Measurements from ENCODE around the gene HOXA9. TPM values are rescaled to one million over a fixed set of nuclear protein-coding genes. Genes with fewer than 3 reads are reported as not detected.

HOXA9 gene
- total RNA-seq, 1 experiment from 2014 or later, result 16.7 TPM

DNA sequence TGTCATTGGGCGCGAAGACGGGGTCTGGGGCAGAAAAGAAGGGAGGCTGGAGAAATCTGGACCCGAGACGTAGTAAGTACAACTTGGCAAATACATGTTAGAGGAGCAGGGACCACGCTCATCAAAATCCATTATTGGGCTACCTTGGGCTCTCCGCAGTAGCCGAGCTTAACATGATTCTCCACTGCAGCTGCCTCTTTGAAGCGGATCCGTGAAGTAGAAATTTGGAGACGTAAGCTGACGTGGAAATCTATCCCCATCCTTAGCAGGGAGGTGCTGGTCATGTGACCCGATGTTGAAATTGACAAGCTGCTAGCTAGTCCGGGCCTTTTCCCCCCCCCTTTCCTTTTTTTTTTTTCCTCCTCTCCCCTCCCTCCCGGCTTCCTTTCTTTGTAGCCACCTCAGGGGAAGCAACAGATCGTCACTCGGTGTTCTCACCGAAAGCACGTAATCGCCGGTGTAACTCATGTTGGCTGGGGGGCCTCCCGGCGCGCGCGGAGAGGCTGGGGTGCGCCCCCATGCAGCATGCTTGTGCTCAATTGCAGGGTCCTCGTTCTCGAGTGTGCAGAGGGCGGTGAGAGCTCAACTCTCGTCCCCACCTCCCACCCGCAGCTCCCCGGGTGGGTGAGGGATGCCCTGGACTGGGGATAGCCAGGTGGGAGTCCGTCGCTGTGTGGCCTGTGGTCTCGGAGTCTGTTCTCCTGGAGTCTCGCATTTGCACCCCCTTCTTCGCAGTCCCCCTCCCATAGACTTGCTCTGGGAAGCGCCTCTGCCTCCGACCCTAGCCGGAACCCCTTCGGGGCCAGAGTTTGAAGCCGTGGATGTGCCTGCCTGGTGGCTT is 19.9 kb upstream of the HOXA9 start, which contains the start of gene HOXA11:
Gene HOXA11 (minus strand): TSS at position 220 of the 841 bp plus-strand sequence. CDS start 88 bp downstream, at position 132.
- no peak within 1 kb of the TSS for H3K27ac Mint-ChIP-seq (ENCODE audit: unreplicated experiment)
- peak within 1 kb of the TSS; percentile 71 for H3K4me3 Mint-ChIP-seq (ENCODE audit: unreplicated experiment)
- ChIA-PET POLR2A (no interaction called here), CTCF (interaction anchor here (0.7 to 1.8 kb wide), 2 partner anchors 11 to 393 kb away, joined by 3 to 5 read pairs; no protein-coding TSS in a partner anchor)
- no TSS peak for BruUV-seq (replicated peaks)
- intact Hi-C loops (cut with micrococcal nuclease; ENCODE audit: unreplicated experiment), result no loop called here
- H3K27me3 ChIP-seq (replicated peaks; ENCODE audit: control insufficient read depth, insufficient read depth, low read length), result peaks cover 5% of the 10 kb centered on the region
- peaks cover 14% of the 10 kb centered on the region for H3K4me1 ChIP-seq
- peaks cover 6% of the 10 kb centered on the region for H3K36me3 Mint-ChIP-seq (ENCODE audit: insufficient read depth, unreplicated experiment)
- DNase-seq, result peak in 1 of 2 experiments; percentile 32
- H3K36me3 ChIP-seq (ENCODE audit: control insufficient read depth, insufficient read depth, low read length), result no peaks in the 10 kb centered on the region
- no peaks in the 10 kb centered on the region for H3K9me3 ChIP-seq
- peaks cover 8% of the 10 kb centered on the region for H3K27me3 Mint-ChIP-seq (ENCODE audit: insufficient read depth, unreplicated experiment)
- TF ChIP-seq, protein P1, sequence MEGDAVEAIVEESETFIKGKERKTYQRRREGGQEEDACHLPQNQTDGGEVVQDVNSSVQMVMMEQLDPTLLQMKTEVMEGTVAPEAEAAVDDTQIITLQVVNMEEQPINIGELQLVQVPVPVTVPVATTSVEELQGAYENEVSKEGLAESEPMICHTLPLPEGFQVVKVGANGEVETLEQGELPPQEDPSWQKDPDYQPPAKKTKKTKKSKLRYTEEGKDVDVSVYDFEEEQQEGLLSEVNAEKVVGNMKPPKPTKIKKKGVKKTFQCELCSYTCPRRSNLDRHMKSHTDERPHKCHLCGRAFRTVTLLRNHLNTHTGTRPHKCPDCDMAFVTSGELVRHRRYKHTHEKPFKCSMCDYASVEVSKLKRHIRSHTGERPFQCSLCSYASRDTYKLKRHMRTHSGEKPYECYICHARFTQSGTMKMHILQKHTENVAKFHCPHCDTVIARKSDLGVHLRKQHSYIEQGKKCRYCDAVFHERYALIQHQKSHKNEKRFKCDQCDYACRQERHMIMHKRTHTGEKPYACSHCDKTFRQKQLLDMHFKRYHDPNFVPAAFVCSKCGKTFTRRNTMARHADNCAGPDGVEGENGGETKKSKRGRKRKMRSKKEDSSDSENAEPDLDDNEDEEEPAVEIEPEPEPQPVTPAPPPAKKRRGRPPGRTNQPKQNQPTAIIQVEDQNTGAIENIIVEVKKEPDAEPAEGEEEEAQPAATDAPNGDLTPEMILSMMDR (IDR thresholded peaks at IDR 0.05; ENCODE audit: insufficient read depth in 1 of 2, low read depth in 1 of 2, low read length in 1 of 2, severe bottlenecking in 1 of 2, unreplicated experiment in 1 of 2), result no peak
- H3K9me3 Mint-ChIP-seq (ENCODE audit: unreplicated experiment), result no peaks in the 10 kb centered on the region
- peaks cover 7% of the 10 kb centered on the region for H3K4me1 Mint-ChIP-seq (ENCODE audit: low read depth, unreplicated experiment)
- H3K4me3 ChIP-seq (ENCODE audit: low read depth, low read length), result peak within 1 kb of the TSS; percentile 55

DNA sequence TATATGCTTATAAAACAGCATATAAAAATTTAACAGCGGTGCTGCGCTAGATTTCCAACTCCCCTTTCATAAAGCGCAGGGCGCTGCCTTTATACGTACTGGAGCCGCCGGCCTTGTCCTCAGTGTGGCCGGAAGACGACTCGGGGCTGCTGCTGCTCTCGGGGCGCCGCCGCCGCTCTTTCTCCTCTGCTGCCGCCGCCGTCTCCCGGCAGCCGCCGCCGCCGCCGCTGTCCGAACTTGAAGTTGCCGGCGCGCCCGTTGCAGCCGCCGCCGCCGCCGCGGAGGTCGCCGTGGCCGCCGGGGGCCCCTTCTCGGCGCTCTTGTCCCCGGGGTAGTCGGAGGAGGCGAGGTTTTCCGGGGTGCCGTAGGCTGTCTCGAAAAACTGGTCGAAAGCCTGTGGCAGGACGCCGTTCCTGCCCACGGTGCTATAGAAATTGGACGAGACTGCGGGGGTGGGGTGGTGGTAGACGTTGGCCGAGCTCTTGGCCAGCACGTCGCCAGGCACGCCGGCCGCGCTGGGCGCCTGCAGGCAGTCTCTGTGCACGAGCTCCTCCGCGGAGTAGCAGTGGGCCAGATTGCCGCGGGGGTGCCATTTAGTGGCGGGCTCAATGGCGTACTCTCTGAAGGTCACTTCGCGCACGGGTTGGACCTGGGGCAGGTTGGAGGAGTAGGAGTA is 19.1 kb upstream of the HOXA9 start:
- peaks cover 7% of the 10 kb centered on the region for H3K4me1 Mint-ChIP-seq (ENCODE audit: low read depth, unreplicated experiment)
- no peaks in the 10 kb centered on the region for H3K9me3 ChIP-seq
- TF ChIP-seq, protein P1 (IDR thresholded peaks at IDR 0.05; ENCODE audit: insufficient read depth in 1 of 2, low read depth in 1 of 2, low read length in 1 of 2, severe bottlenecking in 1 of 2, unreplicated experiment in 1 of 2), result no peak
- peaks cover 5% of the 10 kb centered on the region for H3K27me3 ChIP-seq (replicated peaks; ENCODE audit: control insufficient read depth, insufficient read depth, low read length)
- no peak overlapping the region for H3K27ac Mint-ChIP-seq (ENCODE audit: unreplicated experiment)
- TSS peak; percentile 54 for BruUV-seq (replicated peaks)
- CTCF ChIA-PET, result interaction anchor here (0.7 to 1.8 kb wide), 3 partner anchors 12 to 393 kb away, joined by 3 to 9 read pairs (median 5); no protein-coding TSS in a partner anchor
- H3K4me3 ChIP-seq (ENCODE audit: low read depth, low read length), result peak overlapping the region; percentile 55
- peaks cover 14% of the 10 kb centered on the region for H3K4me1 ChIP-seq
- no peaks in the 10 kb centered on the region for H3K9me3 Mint-ChIP-seq (ENCODE audit: unreplicated experiment)
- H3K4me3 Mint-ChIP-seq (ENCODE audit: unreplicated experiment), result peak overlapping the region; percentile 71
- peaks cover 6% of the 10 kb centered on the region for H3K36me3 Mint-ChIP-seq (ENCODE audit: insufficient read depth, unreplicated experiment)
- intact Hi-C loops (cut with micrococcal nuclease; ENCODE audit: unreplicated experiment), result no loop called here
- H3K27me3 Mint-ChIP-seq (ENCODE audit: insufficient read depth, unreplicated experiment), result peaks cover 8% of the 10 kb centered on the region
- H3K36me3 ChIP-seq (ENCODE audit: control insufficient read depth, insufficient read depth, low read length), result no peaks in the 10 kb centered on the region
- POLR2A ChIA-PET, result no interaction called here
- DNase-seq, result peak; percentile 47 to 50

DNA sequence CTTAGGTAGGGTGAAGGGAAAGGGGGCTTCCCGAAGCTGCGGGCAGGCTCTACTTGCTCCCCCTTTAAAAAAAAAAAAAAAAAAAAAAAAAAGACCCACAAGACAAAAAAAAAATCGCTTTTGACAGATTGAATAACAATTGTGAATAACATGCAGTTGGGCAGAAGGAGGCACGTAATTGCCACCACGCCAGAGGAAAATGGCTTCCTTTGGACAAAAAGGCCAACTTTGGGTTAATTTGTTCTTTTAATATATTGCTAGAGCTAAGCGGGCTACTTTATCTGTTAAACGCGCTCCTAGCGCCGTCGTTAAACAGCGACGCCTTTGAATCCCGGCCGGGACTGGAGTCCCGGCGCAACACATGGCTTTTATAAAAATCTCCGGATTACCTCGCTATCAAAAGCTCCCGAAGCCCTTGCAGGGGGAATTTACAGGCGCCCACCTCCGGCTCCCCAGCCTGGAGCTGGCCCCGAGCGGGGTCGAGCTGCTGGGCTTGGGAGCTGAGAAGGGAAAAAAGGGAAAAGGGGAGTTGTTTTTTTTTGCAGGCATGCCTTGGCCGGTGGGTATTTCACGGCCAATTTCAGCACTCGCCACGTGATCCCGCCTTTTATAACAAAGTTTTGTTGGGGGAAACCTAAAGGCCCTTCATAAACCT is 18.5 kb upstream of the HOXA9 start:
- POLR2A ChIA-PET, result no interaction called here
- peak in 1 of 2 experiments; percentile 26 for DNase-seq
- peaks cover 8% of the 10 kb centered on the region for H3K27me3 Mint-ChIP-seq (ENCODE audit: insufficient read depth, unreplicated experiment)
- no peaks in the 10 kb centered on the region for H3K9me3 ChIP-seq
- TF ChIP-seq, protein P1 (IDR thresholded peaks at IDR 0.05; ENCODE audit: insufficient read depth in 1 of 2, low read depth in 1 of 2, low read length in 1 of 2, severe bottlenecking in 1 of 2, unreplicated experiment in 1 of 2), result no peak
- CTCF ChIA-PET, result interaction anchor here (0.7 to 1.8 kb wide), 2 partner anchors 12 to 37 kb away, joined by 5 to 9 read pairs; no protein-coding TSS in a partner anchor
- intact Hi-C loops (cut with micrococcal nuclease; ENCODE audit: unreplicated experiment), result no loop called here
- peaks cover 14% of the 10 kb centered on the region for H3K4me1 ChIP-seq
- H3K27ac Mint-ChIP-seq (ENCODE audit: unreplicated experiment), result no peak overlapping the region
- H3K36me3 Mint-ChIP-seq (ENCODE audit: insufficient read depth, unreplicated experiment), result peaks cover 6% of the 10 kb centered on the region
- peak overlapping the region; percentile 71 for H3K4me3 Mint-ChIP-seq (ENCODE audit: unreplicated experiment)
- no peaks in the 10 kb centered on the region for H3K9me3 Mint-ChIP-seq (ENCODE audit: unreplicated experiment)
- H3K4me3 ChIP-seq (ENCODE audit: low read depth, low read length), result peak overlapping the region; percentile 55
- peaks cover 5% of the 10 kb centered on the region for H3K27me3 ChIP-seq (replicated peaks; ENCODE audit: control insufficient read depth, insufficient read depth, low read length)
- peaks cover 7% of the 10 kb centered on the region for H3K4me1 Mint-ChIP-seq (ENCODE audit: low read depth, unreplicated experiment)
- no TSS peak for BruUV-seq (replicated peaks)
- no peaks in the 10 kb centered on the region for H3K36me3 ChIP-seq (ENCODE audit: control insufficient read depth, insufficient read depth, low read length)

All from Caco-2 (cell line).